Skeletal muscle satellite cell (primary cell): ENCODE results near the gene SUCNR1.
"Not testable (repeated sequence)": the region's sequence is repeated elsewhere in the genome, so short reads cannot be mapped to it uniquely, and the experiment has no call there.

ENCODE experiments used
- H3K27me3 ChIP-seq: 2 replicates; pipeline ENCODE4 v1.7.0; 2013; ENCODE audit warnings: low read length; ENCODE audit not compliant: control insufficient read depth, insufficient read depth
- H3K36me3 ChIP-seq: 2 replicates; pipeline ENCODE4 v1.7.0; 2013; ENCODE audit warnings: mild to moderate bottlenecking, control low read depth, low read length; ENCODE audit not compliant: insufficient read depth
- H3K4me1 ChIP-seq: 2 replicates; pipeline ENCODE4 v1.7.0; 2013; ENCODE audit warnings: low read length; ENCODE audit not compliant: control insufficient read depth, insufficient read depth
- H3K4me2 ChIP-seq: 2 replicates; pipeline ENCODE4 v1.7.0; 2013; ENCODE audit warnings: mild to moderate bottlenecking, low read length
- H3K4me3 ChIP-seq: 2 replicates; pipeline ENCODE4 v1.7.0; 2013; ENCODE audit warnings: low read length
- H3K9ac ChIP-seq: 2 replicates; pipeline ENCODE4 v1.7.0; 2013; ENCODE audit warnings: mild to moderate bottlenecking, low read depth, low read length, moderate library complexity
- H3K9me3 ChIP-seq: replicated peaks from 2 replicates; pipeline ENCODE4 v1.7.0; 2013; ENCODE audit warnings: mild to moderate bottlenecking, control low read depth, low read length

The SUCNR1 gene

DNA sequence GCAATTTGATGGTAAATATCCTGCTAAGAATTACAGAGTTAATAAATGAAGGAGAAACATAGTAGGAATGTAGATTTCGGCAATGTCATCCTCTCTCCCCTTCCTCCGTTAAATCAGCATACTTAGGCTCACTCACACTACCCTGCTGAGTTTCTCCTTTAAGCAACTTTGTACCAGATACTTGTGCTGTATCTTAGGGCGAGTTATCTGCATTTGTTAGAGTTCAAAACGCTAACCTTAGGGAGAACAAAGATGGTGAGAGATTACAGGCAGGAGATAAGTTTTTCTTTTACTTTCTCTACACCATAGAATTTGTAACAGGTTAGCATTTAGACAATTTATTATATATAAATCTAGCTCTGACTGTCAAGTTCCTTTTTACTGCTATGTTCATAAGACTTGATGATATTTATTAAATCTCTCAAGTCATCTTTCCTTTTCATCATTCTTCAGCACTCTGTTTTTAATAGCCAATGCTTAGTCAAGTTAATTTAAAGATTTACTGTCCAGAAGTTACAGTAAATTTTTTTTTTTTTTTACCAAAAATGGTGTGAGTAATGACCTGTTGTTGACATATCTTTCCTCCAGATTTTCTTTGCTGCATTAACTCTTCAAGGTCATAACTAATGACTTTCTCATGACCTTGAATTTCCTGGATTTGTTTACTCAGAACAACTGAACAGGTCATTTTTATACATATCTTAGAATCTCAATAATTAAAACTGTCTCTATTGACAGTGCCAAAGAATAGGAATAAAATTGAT lies 22.2 kb downstream of the SUCNR1 start:
- no peak overlapping the region for H3K4me2 ChIP-seq
- H3K9ac ChIP-seq: no peak overlapping the region
- no peaks in the 10 kb centered on the region for H3K27me3 ChIP-seq

DNA sequence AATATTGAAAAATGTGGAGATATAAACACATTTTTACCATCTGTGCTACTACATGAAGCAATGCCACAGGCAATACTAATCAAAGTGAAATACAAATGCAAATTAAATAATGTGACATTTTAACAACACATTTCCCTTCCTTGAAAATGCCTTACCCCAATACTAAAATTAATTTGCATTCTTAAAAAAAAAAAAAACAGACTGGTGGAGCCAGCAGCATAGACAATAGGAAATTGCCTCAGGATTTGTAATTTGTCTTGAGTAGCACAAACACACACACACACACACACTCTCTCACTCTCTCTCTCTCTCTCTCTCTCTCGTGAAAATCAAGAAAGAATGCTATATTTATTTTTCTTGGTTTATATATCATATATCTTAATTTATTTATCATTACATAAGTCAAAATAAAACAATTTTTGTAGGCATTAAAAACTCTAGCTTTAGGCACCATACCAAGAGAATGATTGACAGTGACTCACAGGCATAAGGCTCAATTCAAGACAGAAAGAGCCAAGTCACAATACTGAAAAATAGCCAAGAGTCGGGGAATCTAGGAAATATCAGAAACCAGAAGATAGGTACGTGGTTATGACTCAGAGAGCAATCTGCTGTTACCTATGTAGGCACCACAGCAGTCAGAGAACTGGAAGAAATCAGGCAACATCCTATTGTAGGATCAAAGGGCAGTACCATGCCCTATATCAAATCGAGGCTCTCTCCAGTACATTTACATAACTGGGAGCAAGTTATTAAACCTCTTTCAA lies 23.0 kb downstream of the SUCNR1 start:
- Histone ChIP-seq H3K4me3 (no peak overlapping the region), H3K4me1 (peaks cover 28% of the 10 kb centered on the region), H3K27me3 (no peaks in the 10 kb centered on the region), H3K9ac (no peak overlapping the region), H3K9me3 (no peaks in the 10 kb centered on the region), H3K36me3 (no peaks in the 10 kb centered on the region), H3K4me2 (peak overlapping the region; percentile 11)

More for the DNA sequence above, 22.2 kb downstream of the SUCNR1 start:
- Histone ChIP-seq H3K36me3 (no peaks in the 10 kb centered on the region), H3K9me3 (no peaks in the 10 kb centered on the region), H3K4me3 (no peak overlapping the region), H3K4me1 (peaks cover 21% of the 10 kb centered on the region)

DNA sequence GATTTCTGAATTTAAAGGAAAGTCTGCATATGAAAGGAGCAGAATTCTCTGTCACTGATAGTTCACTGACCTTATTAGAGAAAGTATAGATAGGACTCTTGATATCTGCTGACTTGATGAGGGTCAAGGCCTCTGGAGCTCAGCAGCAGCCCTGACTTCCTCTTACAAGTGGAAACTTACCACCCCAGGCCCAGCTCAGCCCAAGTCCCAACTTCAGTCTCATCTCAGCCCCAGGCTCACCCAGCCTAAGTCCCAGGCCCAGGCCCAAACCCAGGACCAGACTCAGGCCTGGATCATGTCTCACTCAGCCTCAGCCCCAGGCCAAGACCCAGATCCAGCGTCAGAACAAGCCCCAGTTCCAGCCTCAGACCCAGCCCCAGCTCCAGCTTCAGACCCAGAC lies 24.7 kb downstream of the SUCNR1 start:
- not testable (repeated sequence) for H3K4me3 ChIP-seq, H3K9ac ChIP-seq, H3K36me3 ChIP-seq, H3K27me3 ChIP-seq, H3K4me2 ChIP-seq, H3K9me3 ChIP-seq
- peaks cover 38% of the 10 kb centered on the region for H3K4me1 ChIP-seq

DNA sequence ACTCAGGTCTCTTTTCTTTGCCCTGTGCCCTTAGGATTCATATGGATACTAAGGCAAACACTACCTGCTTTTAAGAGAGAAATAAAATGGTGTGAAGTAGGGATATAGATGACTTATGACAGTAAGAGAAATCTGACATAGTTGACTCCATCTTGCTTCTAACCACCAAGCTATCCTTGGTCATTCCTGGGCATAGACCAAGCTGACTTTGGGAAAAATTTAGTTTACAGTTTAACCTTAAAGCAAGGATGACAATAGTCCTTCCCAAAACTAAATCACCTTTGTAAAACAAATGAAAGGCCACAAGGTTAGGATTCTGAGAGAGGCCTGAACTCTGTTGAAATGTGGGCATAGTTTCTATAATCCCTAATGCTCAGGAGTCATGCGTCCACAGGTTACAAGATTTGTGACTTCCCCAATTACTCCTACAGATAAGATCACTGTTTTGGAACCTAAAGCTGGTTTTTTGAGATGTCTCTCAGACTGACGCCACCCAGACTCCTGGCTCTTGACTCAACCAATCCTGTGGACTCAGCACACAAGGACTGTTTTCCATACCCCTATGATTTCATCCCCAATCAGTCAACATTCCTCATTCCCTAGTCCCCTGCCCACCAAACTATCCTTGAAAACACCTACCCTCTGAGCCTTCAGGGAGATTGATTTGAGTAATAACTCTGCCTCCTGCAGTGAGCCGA lies 25.3 kb downstream of the SUCNR1 start:
- not testable (repeated sequence) for H3K4me3 ChIP-seq, H3K27me3 ChIP-seq, H3K36me3 ChIP-seq, H3K4me2 ChIP-seq, H3K9ac ChIP-seq, H3K9me3 ChIP-seq
- peaks cover 44% of the 10 kb centered on the region for H3K4me1 ChIP-seq

DNA sequence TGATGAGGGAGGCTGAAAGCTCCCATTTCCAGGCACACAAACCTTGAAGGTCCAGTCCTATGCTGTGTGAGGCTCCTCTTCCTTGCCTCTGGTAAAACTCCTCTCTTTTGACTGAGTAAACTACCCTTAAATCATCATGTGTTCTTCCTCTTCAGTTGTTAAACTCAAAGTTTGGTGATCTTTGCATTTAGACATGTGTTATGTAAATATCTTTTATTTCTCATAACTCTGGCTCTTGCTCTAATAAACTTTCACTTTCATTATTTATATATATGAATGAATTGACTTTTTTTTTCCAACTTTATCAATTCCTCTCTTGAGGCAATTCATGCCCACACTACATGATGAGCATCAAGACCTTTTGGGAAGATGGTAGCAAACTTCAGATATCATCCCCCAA lies 26.6 kb downstream of the SUCNR1 start:
- H3K4me2 ChIP-seq: no peak overlapping the region
- no peak overlapping the region for H3K9ac ChIP-seq
- no peaks in the 10 kb centered on the region for H3K36me3 ChIP-seq
- H3K4me1 ChIP-seq: peaks cover 49% of the 10 kb centered on the region
- no peaks in the 10 kb centered on the region for H3K27me3 ChIP-seq
- H3K4me3 ChIP-seq: no peak overlapping the region
- no peaks in the 10 kb centered on the region for H3K9me3 ChIP-seq

DNA sequence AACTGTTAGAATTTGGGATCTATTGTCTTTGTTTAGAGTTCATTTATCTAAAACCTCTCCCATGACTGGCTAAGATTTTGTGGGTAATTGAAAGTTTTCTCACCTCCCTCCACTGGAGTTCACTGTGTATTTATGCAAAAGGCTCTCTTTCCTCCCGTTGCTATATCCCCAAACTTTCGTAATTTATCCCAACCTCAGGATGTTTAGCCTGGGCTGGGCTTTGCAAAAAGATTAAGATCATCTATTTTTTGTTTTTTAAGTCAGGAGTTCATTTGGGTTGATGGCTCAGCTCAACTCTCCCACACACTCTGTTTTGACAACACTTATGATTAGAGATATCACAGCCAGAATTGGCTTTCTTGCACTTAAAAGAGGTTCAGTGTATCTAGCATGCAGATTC lies 27.0 kb downstream of the SUCNR1 start:
- Histone ChIP-seq H3K27me3 (no peaks in the 10 kb centered on the region), H3K4me3 (no peak overlapping the region), H3K36me3 (no peaks in the 10 kb centered on the region), H3K4me1 (peaks cover 48% of the 10 kb centered on the region), H3K4me2 (no peak overlapping the region), H3K9ac (no peak overlapping the region), H3K9me3 (no peaks in the 10 kb centered on the region)

DNA sequence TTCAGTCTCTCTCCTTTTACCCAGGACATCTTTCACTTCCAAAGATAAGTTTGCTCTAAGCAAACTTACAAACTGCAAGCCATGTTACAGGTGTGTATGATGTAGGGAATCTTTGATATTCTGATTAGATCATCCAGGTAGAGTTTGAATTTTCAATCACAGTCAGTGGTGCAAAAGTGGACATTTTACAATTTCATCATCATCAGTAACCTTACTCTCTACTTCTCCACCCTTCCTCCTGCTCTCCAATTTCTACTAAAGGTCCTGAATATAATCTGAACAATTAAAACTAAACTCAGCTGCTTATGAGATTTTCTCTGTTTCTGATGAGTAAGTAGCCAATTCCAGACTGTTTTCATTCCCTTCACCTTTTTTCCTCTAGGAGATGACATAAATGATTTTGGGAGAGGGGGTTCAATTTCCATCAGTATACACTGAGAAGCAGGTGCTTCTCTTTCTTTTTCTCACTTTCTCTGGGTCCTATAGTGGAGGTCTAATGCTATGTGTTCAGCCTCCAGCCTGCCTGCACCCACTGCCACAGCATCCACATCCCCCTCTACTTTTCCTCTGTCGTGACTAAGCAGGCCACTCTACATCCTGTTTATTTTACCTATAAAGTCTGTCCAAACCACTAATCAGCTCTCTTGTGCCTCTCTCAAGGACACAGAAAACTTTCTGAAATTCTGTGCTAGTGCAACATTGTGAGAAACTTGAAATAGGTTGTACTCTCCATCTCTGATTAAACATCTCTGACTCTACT lies 27.6 kb downstream of the SUCNR1 start:
- Histone ChIP-seq H3K27me3 (no peaks in the 10 kb centered on the region), H3K9ac (no peak overlapping the region), H3K4me2 (peak overlapping the region; percentile 0), H3K4me1 (peaks cover 48% of the 10 kb centered on the region), H3K36me3 (no peaks in the 10 kb centered on the region), H3K4me3 (no peak overlapping the region), H3K9me3 (no peaks in the 10 kb centered on the region)

DNA sequence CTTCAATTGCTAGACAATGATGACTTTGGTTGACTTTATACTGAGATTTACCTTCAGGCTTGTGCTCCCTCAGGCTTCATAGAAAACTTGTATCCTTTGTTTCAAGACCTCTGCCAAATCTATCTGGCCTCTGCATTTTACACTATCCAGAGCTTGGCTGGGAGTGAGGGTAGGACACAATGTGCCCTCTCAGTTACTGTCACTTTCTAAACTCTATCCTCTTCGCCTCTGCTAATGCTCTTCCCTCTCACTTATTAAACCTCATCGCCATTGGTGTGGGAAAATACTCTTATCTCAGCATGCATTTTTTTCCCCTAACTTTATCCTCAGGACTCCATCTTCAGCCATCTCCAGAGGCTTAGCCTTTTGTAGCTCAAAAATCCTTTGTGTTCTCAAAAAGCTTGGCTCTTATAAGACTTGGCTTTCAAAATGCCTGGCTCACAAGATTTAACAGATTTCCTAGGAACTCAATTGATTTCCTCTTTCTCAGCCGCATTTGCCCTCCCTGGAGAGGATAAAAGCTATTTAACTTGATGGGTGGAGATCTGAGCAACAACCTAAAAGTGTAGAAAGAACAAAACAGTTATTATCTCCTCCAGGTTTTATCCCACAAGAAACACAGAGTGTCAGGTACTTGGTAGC lies 28.3 kb downstream of the SUCNR1 start:
- peaks cover 43% of the 10 kb centered on the region for H3K4me1 ChIP-seq
- no peak overlapping the region for H3K4me3 ChIP-seq
- H3K36me3 ChIP-seq: no peaks in the 10 kb centered on the region
- no peak overlapping the region for H3K9ac ChIP-seq
- H3K9me3 ChIP-seq: no peaks in the 10 kb centered on the region
- peak overlapping the region; percentile 0 for H3K4me2 ChIP-seq
- H3K27me3 ChIP-seq: no peaks in the 10 kb centered on the region

DNA sequence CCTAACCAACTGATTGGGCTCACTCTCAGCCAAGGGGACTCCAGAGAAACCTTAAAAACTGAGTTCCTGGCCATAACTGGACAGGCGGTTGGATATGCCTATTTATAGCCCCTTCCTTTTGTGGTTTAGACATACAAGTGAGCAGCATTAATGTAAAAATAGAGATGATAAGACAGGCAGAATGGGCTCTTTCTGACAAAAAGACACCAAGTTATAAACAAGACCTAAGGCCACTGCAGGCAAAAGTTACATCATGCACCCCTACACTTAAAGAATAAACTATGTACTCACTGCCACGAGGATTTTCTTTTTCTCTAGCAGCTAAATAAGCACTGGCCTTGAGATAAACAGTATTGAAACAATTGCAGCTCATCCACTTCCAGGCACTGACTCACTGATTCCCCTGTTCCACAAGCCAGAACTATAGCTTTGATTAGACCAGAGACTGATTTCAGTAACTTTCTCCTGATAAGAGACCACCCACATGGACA lies 30.1 kb downstream of the SUCNR1 start:
- no peaks in the 10 kb centered on the region for H3K27me3 ChIP-seq
- no peak overlapping the region for H3K9ac ChIP-seq
- H3K4me3 ChIP-seq: no peak overlapping the region
- H3K36me3 ChIP-seq: no peaks in the 10 kb centered on the region
- H3K4me1 ChIP-seq: peaks cover 42% of the 10 kb centered on the region
- H3K9me3 ChIP-seq: no peaks in the 10 kb centered on the region
- H3K4me2 ChIP-seq: no peak overlapping the region

DNA sequence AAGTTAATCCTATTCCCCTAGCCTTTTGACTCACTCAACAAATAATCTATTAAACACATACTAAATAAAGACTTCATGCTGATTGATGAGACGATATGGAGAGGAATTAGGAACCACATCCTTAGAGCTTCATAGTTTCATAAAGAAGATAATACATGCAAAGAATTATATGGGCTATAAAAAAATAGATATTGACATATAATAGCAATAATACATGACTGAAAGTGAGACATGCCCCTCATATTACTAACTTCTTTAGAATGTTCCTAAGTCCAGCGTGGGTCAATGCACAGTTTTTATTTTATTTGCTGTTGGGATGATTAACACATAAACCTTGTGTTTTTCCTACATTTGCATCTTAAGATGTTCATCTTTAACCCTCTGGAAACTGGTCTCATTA lies 32.2 kb downstream of the SUCNR1 start:
- H3K4me2 ChIP-seq: no peak overlapping the region
- peaks cover 51% of the 10 kb centered on the region for H3K4me1 ChIP-seq
- no peaks in the 10 kb centered on the region for H3K36me3 ChIP-seq
- H3K9me3 ChIP-seq: no peaks in the 10 kb centered on the region
- H3K27me3 ChIP-seq: no peaks in the 10 kb centered on the region
- H3K9ac ChIP-seq: no peak overlapping the region
- H3K4me3 ChIP-seq: no peak overlapping the region
